HL-60 (cell line): ENCODE measurements around the gene SPIRE1.

Experiments used
- CTCF ChIP-seq: IDR thresholded peaks from one replicate; pipeline ENCODE4 v1.5.1; 2011; ENCODE audit warnings: low read length, control low read depth, inconsistent platforms; ENCODE audit not compliant: insufficient read depth
- POLR2AphosphoS5 ChIP-seq: IDR thresholded peaks from 2 replicates; pipeline ENCODE4 v1.6.1; 2012; ENCODE audit warnings: low read depth
- REST ChIP-seq: IDR thresholded peaks from 2 replicates; pipeline ENCODE4 v1.6.1; 2012; ENCODE audit warnings: low read depth; ENCODE audit not compliant: insufficient replicate concordance

- TF ChIP-seq REST (no peak), CTCF (no peak), POLR2AphosphoS5 (no peak)
Measured at GRCh38 chr18:12592597-12593127, 65.2 kb downstream of the SPIRE1 start.
